GM21360 (cell line): Measurements from ENCODE around the gene TGFB1.
"Not testable (repeated sequence)": the region's sequence is repeated elsewhere in the genome, so short reads cannot be mapped to it uniquely, and the experiment has no call there.

Experiments used
- ATAC-seq: cut with Tn5 transposase; IDR thresholded peaks from one replicate; pipeline ENCODE4 v1.9.1; 2021; ENCODE audit warnings: mild to moderate bottlenecking, moderate library complexity; ENCODE audit not compliant: unreplicated experiment

TGFB1 gene

GRCh38 chr19:41346916-41347315 is 6.8 kb downstream of the TGFB1 start:
- not testable (repeated sequence) for ATAC-seq

- no peak for ATAC-seq
Observed at GRCh38 chr19:41344162-41344561, 9.6 kb downstream of the TGFB1 start.

- no peak for ATAC-seq
Observed at GRCh38 chr19:41341669-41342490, 11.8 kb downstream of the TGFB1 start.

- ATAC-seq: no peak
Observed at GRCh38 chr19:41339936-41340335, 13.8 kb downstream of the TGFB1 start.

- no peak for ATAC-seq
Observed at GRCh38 chr19:41335467-41335866, 18.3 kb downstream of the TGFB1 start.

GRCh38 chr19:41334793-41335192 is 18.9 kb downstream of the TGFB1 start:
- ATAC-seq: no peak

- no peak for ATAC-seq
Observed at GRCh38 chr19:41332468-41332867, 21.3 kb downstream of the TGFB1 start.

- no peak for ATAC-seq
Observed at GRCh38 chr19:41332000-41332399, 21.7 kb downstream of the TGFB1 start.

- no peak for ATAC-seq
Observed at GRCh38 chr19:41330946-41331678, 22.6 kb downstream of the TGFB1 start.

GRCh38 chr19:41330481-41330880 is 23.2 kb downstream of the TGFB1 start:
- ATAC-seq: no peak

- no peak for ATAC-seq
Observed at GRCh38 chr19:41328842-41329225, 24.9 kb downstream of the TGFB1 start.

GRCh38 chr19:41328157-41328841 is 25.4 kb downstream of the TGFB1 start:
- ATAC-seq: no peak

- peak; percentile 40 for ATAC-seq
Observed at GRCh38 chr19:41327576-41328156, 26.1 kb downstream of the TGFB1 start.

GRCh38 chr19:41327076-41327575 is 26.6 kb downstream of the TGFB1 start:
- ATAC-seq: no peak

- ATAC-seq: no peak
Observed at GRCh38 chr19:41325947-41326706, 27.6 kb downstream of the TGFB1 start.

GRCh38 chr19:41325640-41325946 is 28.1 kb downstream of the TGFB1 start:
- no peak for ATAC-seq

GRCh38 chr19:41324921-41325639 is 28.6 kb downstream of the TGFB1 start:
- ATAC-seq: no peak

- no peak for ATAC-seq
Observed at GRCh38 chr19:41324231-41324702, 29.5 kb downstream of the TGFB1 start.

GRCh38 chr19:41323430-41324125 is 30.1 kb downstream of the TGFB1 start:
- no peak for ATAC-seq
